Stimulated activated CD8-positive, alpha-beta memory T cell treated with anti-CD3 and anti-CD28 coated beads, Interleukin-15, amount 100 ng/mL, for 1 hour (primary cell): ENCODE results near the gene CMIP.

Experiments used
- DNase-seq: peaks from one replicate; pipeline ENCODE4 v3.0.0-alpha.2; 2020; ENCODE audit warnings: low read depth

Gene CMIP

GRCh38 chr16:81639931-81640680 is 195.5 kb downstream of the CMIP start:
- no peak for DNase-seq

- no peak for DNase-seq
Measured at GRCh38 chr16:81640681-81641070, 196.1 kb downstream of the CMIP start.

DNA sequence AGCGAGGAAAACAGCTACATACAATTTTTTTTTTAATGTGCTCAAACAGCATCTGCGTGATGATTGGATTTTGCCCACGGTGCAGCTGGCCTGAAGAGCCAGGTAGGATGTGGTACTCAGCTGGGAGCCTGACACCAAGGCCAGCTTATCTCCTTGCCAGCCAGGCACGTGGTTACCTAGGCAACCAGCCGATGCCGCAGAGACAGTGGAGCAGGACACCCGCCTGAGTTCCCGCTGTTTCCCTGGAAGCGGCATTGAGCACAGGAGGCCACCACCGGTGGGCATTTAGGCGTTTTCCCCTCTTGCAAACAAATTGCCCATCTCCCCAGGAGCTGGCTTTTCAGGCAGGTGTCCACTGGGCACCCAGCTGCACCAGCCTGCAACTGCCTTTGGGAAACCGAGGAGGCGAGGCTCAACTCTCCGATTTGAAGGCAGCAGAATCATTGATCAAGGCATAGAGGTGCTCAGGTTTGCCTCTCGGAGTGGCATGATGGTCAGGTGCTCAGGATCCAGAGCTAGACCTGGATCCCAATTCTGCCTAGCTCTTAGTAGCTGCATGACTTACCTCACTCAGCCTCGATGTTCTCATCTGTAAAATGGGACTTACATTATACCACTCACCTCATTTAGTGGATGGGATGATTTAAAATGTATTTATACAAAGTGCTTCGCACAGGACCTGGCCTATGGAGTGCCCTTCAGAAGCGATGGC is 196.9 kb downstream of the CMIP start:
- DNase-seq: no peak

DNA sequence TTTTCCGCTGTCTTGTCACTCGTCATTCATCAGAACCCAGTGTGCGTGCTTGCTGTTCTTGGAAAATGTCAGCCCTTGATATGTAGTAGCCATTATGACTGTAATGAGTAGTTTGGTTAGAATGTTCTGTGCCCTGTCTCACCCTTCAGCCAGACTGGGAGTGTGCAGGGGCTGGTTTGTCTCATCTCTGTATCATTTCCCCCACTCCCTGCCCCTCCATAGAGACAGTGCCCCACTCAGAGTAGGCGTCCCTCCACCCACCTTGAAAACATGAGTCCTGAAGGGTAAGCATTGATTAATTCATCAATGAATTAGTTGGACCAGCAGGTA is 197.5 kb downstream of the CMIP start:
- DNase-seq: no peak

GRCh38 chr16:81642943-81643342 is 198.3 kb downstream of the CMIP start:
- DNase-seq: no peak

DNA sequence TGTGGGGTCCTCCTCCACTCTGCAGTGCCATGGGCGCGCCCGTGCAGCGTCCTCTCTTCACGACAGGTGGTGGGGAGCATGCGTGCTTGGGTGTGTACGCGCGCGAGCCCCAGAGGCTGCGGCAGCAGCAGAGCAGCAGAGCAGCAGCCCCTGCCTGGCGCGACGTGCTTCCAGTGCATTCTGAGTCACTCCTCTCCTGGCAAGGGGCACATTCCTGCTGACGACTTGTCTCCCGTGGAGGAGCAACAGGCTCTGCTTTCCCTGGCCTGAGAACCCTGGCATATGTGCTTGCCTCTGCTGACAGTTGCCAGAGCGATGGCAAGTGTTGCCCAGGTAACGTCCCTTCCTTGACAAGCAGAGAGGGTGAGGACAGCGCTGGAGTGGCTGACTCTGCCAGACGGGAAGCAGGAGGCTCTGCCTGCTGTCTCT is 200.7 kb downstream of the CMIP start:
- no peak for DNase-seq

DNA sequence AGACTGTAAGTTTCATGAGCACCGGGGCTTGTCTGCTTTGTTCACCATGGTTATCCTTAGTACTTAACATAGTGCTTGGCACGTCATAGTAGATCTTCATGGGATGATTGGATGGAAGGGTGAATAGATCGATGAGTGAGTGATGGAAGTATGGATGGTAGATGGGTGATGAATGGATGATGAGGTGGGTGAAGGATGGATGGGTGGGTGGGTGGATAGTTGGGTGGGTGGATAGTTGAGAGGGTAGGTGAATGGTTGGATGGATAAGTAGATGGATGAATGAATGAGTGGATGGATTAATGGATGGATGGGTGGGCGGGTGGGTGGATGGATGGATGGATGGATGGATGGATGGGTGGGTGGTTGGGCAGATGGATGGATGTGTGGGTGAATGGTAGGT is 201.3 kb downstream of the CMIP start:
- DNase-seq: no peak

DNA sequence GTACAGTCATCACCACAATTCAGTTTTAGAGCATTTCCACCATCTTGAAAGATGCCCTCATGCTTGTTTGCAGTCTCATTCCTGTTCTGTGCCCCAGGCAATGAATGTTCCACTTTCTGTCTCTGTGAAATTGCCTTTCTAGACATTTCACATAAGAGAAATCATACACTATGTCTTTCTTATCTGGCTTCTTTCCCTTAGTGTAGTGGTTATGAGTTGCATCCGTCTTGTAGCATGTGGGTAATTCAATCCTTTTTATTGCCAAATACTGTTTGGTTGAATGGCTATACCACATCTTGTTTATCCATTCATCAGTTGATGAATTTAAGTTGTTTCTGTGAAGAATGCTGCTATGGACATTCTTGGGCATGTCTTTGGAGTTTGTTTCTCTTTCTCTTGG is 202.0 kb downstream of the CMIP start:
- no peak for DNase-seq

DNA sequence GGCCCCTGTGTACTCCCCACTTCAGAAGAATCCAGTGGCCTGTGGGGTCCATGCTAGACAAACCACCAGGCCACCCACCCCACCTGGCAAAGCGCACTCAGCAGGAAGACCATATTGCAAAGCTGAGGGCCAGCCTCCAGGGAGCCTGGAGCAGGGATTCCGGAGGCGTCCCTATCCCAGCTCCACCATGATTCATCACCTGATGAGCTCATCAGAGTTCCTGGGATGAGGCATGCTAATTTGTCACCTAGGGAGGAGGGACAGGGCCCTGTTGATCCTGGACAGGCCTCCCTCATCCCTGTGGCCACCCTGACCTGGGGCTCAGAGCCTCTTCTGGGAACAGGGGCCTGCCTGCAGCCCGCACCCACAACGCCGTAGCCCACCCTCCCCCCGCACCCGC is 202.9 kb downstream of the CMIP start:
- no peak for DNase-seq

GRCh38 chr16:81649561-81650184 is 205.1 kb downstream of the CMIP start:
- no peak for DNase-seq

- DNase-seq: no peak
Measured at GRCh38 chr16:81650281-81650680, 205.7 kb downstream of the CMIP start.

DNA sequence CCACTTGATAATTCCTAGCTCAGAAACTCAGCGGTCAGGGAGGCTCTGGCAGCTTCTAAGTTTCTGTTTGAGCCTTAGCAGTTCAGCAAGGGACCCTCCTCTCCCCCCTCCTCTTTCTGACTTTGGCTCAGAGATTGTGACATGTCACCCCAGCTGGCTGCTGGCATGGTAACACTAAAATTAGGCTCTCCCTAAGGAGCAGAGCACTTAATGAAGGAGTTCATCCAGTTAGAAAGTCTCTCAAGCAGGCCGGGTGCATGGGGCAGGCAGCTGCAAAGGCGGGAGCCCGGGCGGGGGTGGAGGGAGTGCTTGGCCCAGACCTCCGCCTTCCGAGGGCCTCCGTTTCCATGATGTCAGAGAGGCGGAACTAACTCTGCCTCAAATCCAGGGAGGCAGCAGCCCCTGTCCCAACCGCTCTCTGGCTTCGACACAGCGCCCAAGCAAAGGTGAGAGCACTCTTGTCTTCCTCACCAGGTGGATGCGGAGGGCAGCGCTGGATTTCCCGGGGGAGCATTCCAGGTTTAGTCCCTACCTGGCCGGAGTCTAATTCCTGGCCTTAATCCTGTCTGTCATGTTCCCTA is 206.5 kb downstream of the CMIP start:
- no peak for DNase-seq

- no peak for DNase-seq
Measured at GRCh38 chr16:81651758-81652718, 207.4 kb downstream of the CMIP start.

GRCh38 chr16:81652798-81653505 is 208.3 kb downstream of the CMIP start:
- no peak for DNase-seq

DNA sequence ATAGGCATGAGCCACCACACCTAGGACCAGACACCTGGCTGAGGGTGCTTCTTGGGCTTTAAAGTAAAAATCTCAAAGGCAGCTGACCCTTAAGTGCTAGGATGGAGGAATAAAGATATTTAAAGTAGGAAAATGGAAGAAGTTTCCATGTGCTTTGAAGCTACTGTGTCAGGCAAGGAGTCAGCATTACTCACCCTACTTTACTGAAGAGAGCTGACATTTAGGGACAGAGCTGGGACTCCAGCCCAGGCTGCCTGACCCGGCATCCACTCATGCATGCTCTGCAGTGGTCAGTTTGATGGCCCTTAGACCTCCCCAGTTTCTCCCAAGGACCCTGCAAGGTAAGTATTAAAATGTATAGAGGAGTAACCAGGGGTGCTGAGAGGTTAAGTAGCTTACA is 209.7 kb downstream of the CMIP start:
- no peak for DNase-seq

- DNase-seq: no peak
Measured at GRCh38 chr16:81655469-81656162, 211.0 kb downstream of the CMIP start.

DNA sequence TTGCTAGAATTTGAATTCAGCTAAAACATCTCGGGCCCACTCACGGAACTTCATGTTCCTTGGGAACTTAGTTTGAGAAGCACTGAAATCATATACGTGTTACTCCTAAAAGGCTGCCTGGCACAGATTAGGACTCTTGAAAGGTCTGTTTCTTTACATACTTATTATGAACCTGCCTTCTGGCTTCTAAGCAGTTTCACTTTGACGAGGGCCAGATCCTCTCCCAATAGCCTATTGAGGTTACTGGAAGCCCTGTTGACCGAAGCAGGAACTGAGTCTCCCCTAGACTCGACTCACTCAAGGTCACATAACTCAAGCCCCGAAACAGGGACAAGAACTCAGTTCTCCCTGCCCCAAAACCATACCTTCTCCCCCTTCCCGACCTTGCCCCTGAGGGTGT is 212.6 kb downstream of the CMIP start:
- DNase-seq: no peak

- DNase-seq: no peak
Measured at GRCh38 chr16:81657781-81658180, 213.2 kb downstream of the CMIP start.

- DNase-seq: no peak
Measured at GRCh38 chr16:81658373-81658772, 213.8 kb downstream of the CMIP start.

DNA sequence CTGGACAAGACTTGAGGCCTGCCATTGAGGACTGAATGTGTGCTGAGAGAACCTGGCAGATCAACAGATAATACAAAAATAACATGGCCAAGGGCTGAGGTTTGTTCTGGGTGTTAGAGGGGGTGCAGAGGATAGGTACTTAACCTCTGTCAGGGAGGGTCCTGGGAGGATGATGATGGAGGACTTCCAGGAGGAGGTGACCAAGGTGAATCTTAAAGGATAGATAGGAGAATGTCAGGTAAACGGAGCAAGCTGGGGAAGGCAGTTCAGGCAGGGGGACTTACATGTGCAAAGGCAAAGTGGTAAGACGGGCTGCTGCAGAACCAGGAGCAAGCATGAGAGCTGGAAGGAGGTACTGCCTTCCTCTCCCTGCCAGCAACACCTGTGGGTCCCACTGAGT is 214.6 kb downstream of the CMIP start:
- no peak for DNase-seq

- DNase-seq: no peak
Measured at GRCh38 chr16:81661082-81661481, 216.5 kb downstream of the CMIP start.
